ENCODE measurements around the gene ICA1.

DNA sequence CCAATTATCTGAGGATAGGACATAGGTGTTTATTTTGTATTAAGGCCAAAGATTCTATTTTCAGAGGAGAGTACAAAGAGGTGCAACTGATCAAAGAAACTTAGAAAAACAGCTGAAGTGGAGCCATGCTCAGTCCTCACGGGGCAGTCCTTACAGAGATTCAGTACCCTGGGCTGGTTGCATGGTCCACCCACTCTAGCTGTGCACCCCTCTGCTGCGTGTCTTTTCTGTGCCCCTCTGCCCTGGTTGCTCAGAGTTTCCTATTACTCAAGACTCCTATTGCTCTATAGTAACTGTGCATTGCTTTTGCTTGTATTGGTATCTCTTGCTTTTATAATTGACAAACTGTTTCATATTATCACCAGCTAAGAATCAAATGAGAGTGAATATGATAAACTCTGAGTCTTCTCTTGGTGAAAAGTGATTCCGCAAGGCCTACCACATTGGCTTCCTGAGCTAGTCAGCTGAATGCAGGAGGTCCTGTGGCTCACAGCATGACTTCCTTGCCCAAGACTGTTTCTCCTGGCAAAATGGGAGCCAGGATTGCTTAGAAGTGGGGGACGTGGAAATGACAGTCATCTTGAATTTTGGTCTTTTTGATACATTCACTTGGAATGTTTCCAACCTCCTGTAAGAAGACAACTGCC lies 156.4 kb downstream of the ICA1 start:
- TF ChIP-seq GATA3 (IDR thresholded peaks at IDR 0.05; ENCODE audit: low read depth, low read length) = no peak
- TF ChIP-seq GATA2 (IDR thresholded peaks at IDR 0.05; ENCODE audit: low read depth, low read length) = no peak
